CD4-positive, alpha-beta T cell (primary cell): Measurements from ENCODE around the gene HEPHL1. TPM values are rescaled to one million over a fixed set of nuclear protein-coding genes. Genes with fewer than 3 reads are reported as not detected.

Experiments used
- ATAC-seq: fragments of 200-7000 bp; cut with Tn5 transposase; one replicate; pipeline ENCODE4 v1.10.0; 2022; ENCODE audit warnings: mild to moderate bottlenecking; ENCODE audit not compliant: poor library complexity
- CTCF ChIA-PET: fragments of 350-600 bp; sonication (Branson Sonifier 250); formaldehyde crosslinking; loops from one replicate; lab custom pipeline; 2021; ENCODE audit warnings: antibody characterized with exemption, inconsistent platforms; lab: Charles Lee
- POLR2A ChIA-PET: fragments of 350-600 bp; sonication (Branson Sonifier 250); formaldehyde crosslinking; loops from one replicate; lab custom pipeline; 2021; ENCODE audit warnings: antibody characterized with exemption, inconsistent platforms; lab: Charles Lee
- DNase-seq, 14 experiments: peaks; one replicate each; pipeline ENCODE4 v3.0.0-alpha.2; 2013 to 2020; ENCODE audit warnings: mixed read lengths in 2 of 14
- H3K27ac ChIP-seq, 2 donors: one replicate each; pipeline versions ENCODE4 v1.5.1 to v1.7.0; 2013; ENCODE audit warnings: low read length in 2 of 2, low read depth in 1 of 2, mild to moderate bottlenecking in 1 of 2
- H3K27me3 ChIP-seq, 2 experiments: 1 replicate in 1 of 2; 2 replicates in 1 of 2; pipeline versions ENCODE4 v1.6.1 to v1.7.0; 2013; ENCODE audit warnings: low read length in 2 of 2, control low read depth in 1 of 2, mild to moderate bottlenecking in 1 of 2, moderate library complexity in 1 of 2; ENCODE audit not compliant: insufficient read depth in 2 of 2, control insufficient read depth in 1 of 2
- H3K36me3 ChIP-seq: one replicate; pipeline ENCODE4 v1.6.1; 2013; ENCODE audit warnings: low read length, control low read depth; ENCODE audit not compliant: insufficient read depth
- H3K4me1 ChIP-seq: one replicate; pipeline ENCODE4 v1.6.1; 2013; ENCODE audit warnings: low read length, control low read depth; ENCODE audit not compliant: insufficient read depth
- H3K4me3 ChIP-seq: one replicate; pipeline ENCODE4 v1.5.1; 2013; ENCODE audit warnings: mild to moderate bottlenecking, low read length, moderate library complexity
- H3K9me3 ChIP-seq, 2 experiments: 1 replicate in 1 of 2; 2 replicates in 1 of 2; pipeline versions ENCODE4 v1.6.1 to v1.7.0; 2013; ENCODE audit warnings: low read length in 2 of 2, mild to moderate bottlenecking in 2 of 2, control low read depth in 1 of 2, moderate library complexity in 1 of 2; ENCODE audit not compliant: control insufficient read depth in 1 of 2, insufficient read depth in 1 of 2
- H3K27ac Mint-ChIP-seq: one replicate; pipeline ENCODE4 v1.8.0; 2020; ENCODE audit warnings: mixed read lengths
- H3K27me3 Mint-ChIP-seq: one replicate; pipeline ENCODE4 v1.8.0; 2021; ENCODE audit warnings: mixed read lengths
- H3K36me3 Mint-ChIP-seq: one replicate; pipeline ENCODE4 v1.8.0; 2021; ENCODE audit warnings: low read depth, mixed read lengths
- H3K4me1 Mint-ChIP-seq: one replicate; pipeline ENCODE4 v1.8.0; 2021; ENCODE audit warnings: low read depth, mixed read lengths
- H3K4me3 Mint-ChIP-seq: one replicate; pipeline ENCODE4 v1.8.0; 2020; ENCODE audit warnings: mild to moderate bottlenecking, mixed read lengths
- H3K9me3 Mint-ChIP-seq: one replicate; pipeline ENCODE4 v1.8.0; 2020; ENCODE audit warnings: mixed read lengths
- CTCF ChIP-seq: fragments of 200-600 bp; IDR thresholded peaks from one replicate; pipeline ENCODE4 v1.8.0; 2022; ENCODE audit warnings: antibody characterized with exemption, mild to moderate bottlenecking
- intact Hi-C, 2 experiments: fragments of 100-400 bp; cut with DNase I in 1 of 2; cut with micrococcal nuclease in 1 of 2; formaldehyde crosslinking; loops; one replicate each; pipeline versions ENCODE4 v1.15.1 to v1.9.0; 2023 to 2025; cut with DNase I, micrococcal nuclease
- total RNA-seq, 174 experiments: library from RNA in 2 of 174; stranded (reverse) in 2 of 174; gene quantifications; one replicate each; pipeline ENCODE4 v1.2.3 and lab custom pipeline; 2021 to 2026

HEPHL1 gene
- total RNA-seq, 2 experiments from 2014 or later, result not detected

GRCh38 chr11:94034207-94034606, 13.1 kb downstream of the HEPHL1 start:
- Mint-ChIP-seq H3K9me3 (no peaks in the 10 kb centered on the region), H3K27ac (no peak overlapping the region), H3K36me3 (no peaks in the 10 kb centered on the region), H3K4me3 (no peak overlapping the region), H3K27me3 (peaks cover 5% of the 10 kb centered on the region), H3K4me1 (no peaks in the 10 kb centered on the region)
- no peaks in the 10 kb centered on the region for H3K27me3 ChIP-seq
- peaks cover 0 to 3% of the 10 kb centered on the region in 2 experiments for H3K9me3 ChIP-seq
- H3K36me3 ChIP-seq, result no peaks in the 10 kb centered on the region
- no peak overlapping the region for H3K4me3 ChIP-seq
- ChIA-PET POLR2A (no interaction called here), CTCF (no interaction called here)
- no peaks in the 10 kb centered on the region for H3K4me1 ChIP-seq
- intact Hi-C loops, result no loop called here
- no peak for TF ChIP-seq CTCF
- ATAC-seq (no peak), DNase-seq (no peak)
- no peak overlapping the region for H3K27ac ChIP-seq

DNA sequence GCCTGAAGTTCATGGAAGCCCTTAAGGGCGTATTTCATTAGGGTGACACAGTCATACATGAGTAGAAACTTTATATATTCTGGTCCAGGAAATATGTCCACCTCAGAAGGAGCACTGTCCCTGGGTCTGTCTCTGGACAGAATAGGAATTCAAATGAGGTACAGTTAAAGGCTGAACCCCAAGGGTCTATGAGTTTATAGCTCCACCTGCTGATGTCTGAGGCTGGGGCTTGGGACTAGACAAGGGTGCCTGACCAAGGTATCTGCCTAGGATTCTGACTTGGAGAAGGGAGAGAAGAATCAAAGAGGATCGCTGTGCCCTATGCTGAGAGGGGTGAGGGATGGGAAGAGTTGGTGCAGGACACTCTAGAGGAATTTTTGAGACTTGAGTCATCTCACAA, 14.9 kb downstream of the HEPHL1 start:
- Mint-ChIP-seq H3K4me1 (no peaks in the 10 kb centered on the region), H3K27me3 (peaks cover 5% of the 10 kb centered on the region), H3K4me3 (no peak overlapping the region), H3K36me3 (no peaks in the 10 kb centered on the region), H3K9me3 (no peaks in the 10 kb centered on the region), H3K27ac (no peak overlapping the region)
- POLR2A ChIA-PET, result no interaction called here
- Histone ChIP-seq H3K9me3 (peaks cover 0 to 3% of the 10 kb centered on the region in 2 experiments), H3K36me3 (no peaks in the 10 kb centered on the region), H3K4me1 (no peaks in the 10 kb centered on the region), H3K27me3 (no peaks in the 10 kb centered on the region), H3K4me3 (no peak overlapping the region), H3K27ac (no peak overlapping the region)
- ATAC-seq (no peak), DNase-seq (no peak)
- TF ChIP-seq CTCF, result no peak
- intact Hi-C loops, result no loop called here
- CTCF ChIA-PET, result no interaction called here

- Histone ChIP-seq H3K27ac (no peak overlapping the region), H3K4me1 (no peaks in the 10 kb centered on the region), H3K36me3 (no peaks in the 10 kb centered on the region), H3K27me3 (no peaks in the 10 kb centered on the region), H3K9me3 (no peaks in the 10 kb centered on the region), H3K4me3 (no peak overlapping the region)
- Mint-ChIP-seq H3K36me3 (no peaks in the 10 kb centered on the region), H3K4me1 (no peaks in the 10 kb centered on the region), H3K27me3 (no peaks in the 10 kb centered on the region), H3K27ac (no peak overlapping the region), H3K9me3 (no peaks in the 10 kb centered on the region), H3K4me3 (no peak overlapping the region)
- ChIA-PET POLR2A (no interaction called here), CTCF (no interaction called here)
- ATAC-seq (no peak), DNase-seq (no peak)
- intact Hi-C loops, result no loop called here
- no peak for TF ChIP-seq CTCF
Measured at GRCh38 chr11:94043241-94043640, 22.1 kb downstream of the HEPHL1 start.
